ENCODE data around the gene CNOT6. TPM values are rescaled to one million over a fixed set of nuclear protein-coding genes. Genes with fewer than 3 reads are reported as not detected.
A peak's percentile ranks its signal among the peaks of the same experiment; 100 is the strongest.
"Not testable (repeated sequence)": the region's sequence is repeated elsewhere in the genome, so short reads cannot be mapped to it uniquely, and the experiment has no call there.

Gene CNOT6
- total RNA-seq, 2 experiments from 2014 or later = 34.4 to 43.2 TPM

GRCh38 chr5:180465052-180465451 is 29.1 kb upstream of the CNOT6 start:
- H3K27me3 Mint-ChIP-seq; H3K4me3 Mint-ChIP-seq; CTCF ChIA-PET; intact Hi-C loops (cut with DNase I, micrococcal nuclease); H3K9me3 Mint-ChIP-seq (ENCODE audit: low read depth); ATAC-seq; H3K36me3 Mint-ChIP-seq (ENCODE audit: low read depth); POLR2A ChIA-PET; DNase-seq; H3K27ac Mint-ChIP-seq; H3K4me1 Mint-ChIP-seq: not testable (repeated sequence)

- no peaks in the 10 kb centered on the region for H3K36me3 Mint-ChIP-seq (ENCODE audit: low read depth)
- H3K27me3 Mint-ChIP-seq = peaks cover 4% of the 10 kb centered on the region
These were observed 27.9 kb upstream of the CNOT6 start for GRCh38 chr5:180466316-180466715.

GRCh38 chr5:180467028-180467975 is 26.9 kb upstream of the CNOT6 start:
- no peak for DNase-seq
- Mint-ChIP-seq H3K4me3 (no peak overlapping the region), H3K27me3 (peaks cover 4% of the 10 kb centered on the region), H3K9me3 (ENCODE audit: low read depth) (no peaks in the 10 kb centered on the region), H3K36me3 (ENCODE audit: low read depth) (no peaks in the 10 kb centered on the region), H3K27ac (no peak overlapping the region), H3K4me1 (no peaks in the 10 kb centered on the region)
- intact Hi-C loops (cut with DNase I, micrococcal nuclease) = no loop called here
- CTCF ChIA-PET = interaction anchor here (0.6 kb wide), 1 partner anchor 316 kb away, joined by 3 read pairs; no protein-coding TSS in a partner anchor
- no peak for ATAC-seq
- POLR2A ChIA-PET = no interaction called here

More at GRCh38 chr5:180466316-180466715, 27.9 kb upstream of the CNOT6 start:
- intact Hi-C loops (cut with DNase I, micrococcal nuclease) = no loop called here
- Mint-ChIP-seq H3K9me3 (ENCODE audit: low read depth) (no peaks in the 10 kb centered on the region), H3K4me3 (no peak overlapping the region), H3K27ac (no peak overlapping the region), H3K4me1 (no peaks in the 10 kb centered on the region)
- ChIA-PET CTCF (no interaction called here), POLR2A (no interaction called here)
- DNase-seq = no peak
- no peak for ATAC-seq

- CTCF ChIA-PET = interaction anchor here (0.6 kb wide), 1 partner anchor 315 kb away, joined by 3 read pairs; no protein-coding TSS in a partner anchor
- Mint-ChIP-seq H3K4me1 (no peaks in the 10 kb centered on the region), H3K4me3 (no peak overlapping the region), H3K27ac (no peak overlapping the region), H3K9me3 (ENCODE audit: low read depth) (no peaks in the 10 kb centered on the region), H3K27me3 (peaks cover 4% of the 10 kb centered on the region), H3K36me3 (ENCODE audit: low read depth) (no peaks in the 10 kb centered on the region)
- POLR2A ChIA-PET = no interaction called here
- intact Hi-C loops (cut with DNase I, micrococcal nuclease) = no loop called here
- no peak for DNase-seq
- ATAC-seq = no peak
These were observed 26.0 kb upstream of the CNOT6 start for GRCh38 chr5:180467989-180468731.

GRCh38 chr5:180468732-180469585 is 25.2 kb upstream of the CNOT6 start:
- intact Hi-C loops (cut with DNase I, micrococcal nuclease) = no loop called here
- ATAC-seq = no peak
- Mint-ChIP-seq H3K4me1 (no peaks in the 10 kb centered on the region), H3K36me3 (ENCODE audit: low read depth) (no peaks in the 10 kb centered on the region), H3K4me3 (no peak overlapping the region), H3K27ac (no peak overlapping the region), H3K9me3 (ENCODE audit: low read depth) (no peaks in the 10 kb centered on the region), H3K27me3 (peaks cover 4% of the 10 kb centered on the region)
- ChIA-PET POLR2A (no interaction called here), CTCF (no interaction called here)
- DNase-seq = no peak

- ChIA-PET CTCF (interaction anchor here (1.8 kb wide), 1 partner anchor 44 kb away, joined by 5 read pairs; no protein-coding TSS in a partner anchor), POLR2A (no interaction called here)
- H3K9me3 Mint-ChIP-seq (ENCODE audit: low read depth) = no peaks in the 10 kb centered on the region
- H3K4me1 Mint-ChIP-seq = no peaks in the 10 kb centered on the region
- DNase-seq = no peak
- H3K36me3 Mint-ChIP-seq (ENCODE audit: low read depth) = no peaks in the 10 kb centered on the region
- H3K4me3 Mint-ChIP-seq = no peak overlapping the region
- no peak overlapping the region for H3K27ac Mint-ChIP-seq
- peaks cover 4% of the 10 kb centered on the region for H3K27me3 Mint-ChIP-seq
- no peak for ATAC-seq
- intact Hi-C loops (cut with DNase I, micrococcal nuclease) = no loop called here
These were observed 24.7 kb upstream of the CNOT6 start for GRCh38 chr5:180469586-180469865.

GRCh38 chr5:180469866-180470265 is 24.3 kb upstream of the CNOT6 start:
- Mint-ChIP-seq H3K27me3 (peaks cover 4% of the 10 kb centered on the region), H3K4me1 (no peaks in the 10 kb centered on the region), H3K4me3 (no peak overlapping the region), H3K36me3 (ENCODE audit: low read depth) (no peaks in the 10 kb centered on the region), H3K9me3 (ENCODE audit: low read depth) (no peaks in the 10 kb centered on the region), H3K27ac (no peak overlapping the region)
- intact Hi-C loops (cut with DNase I, micrococcal nuclease) = loop anchor here (2.0 to 5.0 kb wide), 3 partner anchors 143 to 343 kb away; partner anchors contain the start of gene MAPK9 (in 1 of the 2)
- CTCF ChIA-PET = interaction anchor here (0.6 to 1.8 kb wide), 2 partner anchors 35 to 44 kb away, joined by 4 to 5 read pairs; no protein-coding TSS in a partner anchor
- ATAC-seq (no peak), DNase-seq (no peak)
- POLR2A ChIA-PET = no interaction called here

- ChIA-PET POLR2A (no interaction called here), CTCF (interaction anchor here (0.5 to 1.8 kb wide), 6 partner anchors 34 to 345 kb away, joined by 3 to 5 read pairs (median 4); no protein-coding TSS in a partner anchor)
- H3K4me3 Mint-ChIP-seq = no peak overlapping the region
- H3K36me3 Mint-ChIP-seq (ENCODE audit: low read depth) = no peaks in the 10 kb centered on the region
- no peak for DNase-seq
- intact Hi-C loops (cut with DNase I, micrococcal nuclease) = loop anchor here (2.0 to 5.0 kb wide), 3 partner anchors 143 to 343 kb away; partner anchors contain the start of gene MAPK9 (in 1 of the 2)
- H3K27ac Mint-ChIP-seq = no peak overlapping the region
- no peaks in the 10 kb centered on the region for H3K4me1 Mint-ChIP-seq
- no peak for ATAC-seq
- peaks cover 4% of the 10 kb centered on the region for H3K27me3 Mint-ChIP-seq
- no peaks in the 10 kb centered on the region for H3K9me3 Mint-ChIP-seq (ENCODE audit: low read depth)
These were observed 23.8 kb upstream of the CNOT6 start for GRCh38 chr5:180470361-180470760.

GRCh38 chr5:180470966-180471582 is 23.1 kb upstream of the CNOT6 start:
- POLR2A ChIA-PET = no interaction called here
- no peaks in the 10 kb centered on the region for H3K36me3 Mint-ChIP-seq (ENCODE audit: low read depth)
- no peaks in the 10 kb centered on the region for H3K9me3 Mint-ChIP-seq (ENCODE audit: low read depth)
- ATAC-seq = peak; percentile 82
- CTCF ChIA-PET = interaction anchor here (0.5 to 1.8 kb wide), 11 partner anchors 9 to 345 kb away, joined by 3 to 5 read pairs (median 3); no protein-coding TSS in a partner anchor
- no peaks in the 10 kb centered on the region for H3K4me1 Mint-ChIP-seq
- intact Hi-C loops (cut with DNase I, micrococcal nuclease) = loop anchor here (1.0 to 5.0 kb wide), 5 partner anchors 118 to 344 kb away; partner anchors contain the start of genes GFPT2 (in 1 of the 2) and MAPK9 (in 1 of the 2)
- no peak overlapping the region for H3K27ac Mint-ChIP-seq
- DNase-seq = peak; percentile 70
- peaks cover 4% of the 10 kb centered on the region for H3K27me3 Mint-ChIP-seq
- no peak overlapping the region for H3K4me3 Mint-ChIP-seq

GRCh38 chr5:180471866-180472265 is 22.3 kb upstream of the CNOT6 start:
- no peaks in the 10 kb centered on the region for H3K36me3 Mint-ChIP-seq (ENCODE audit: low read depth)
- H3K27ac Mint-ChIP-seq = no peak overlapping the region
- ChIA-PET CTCF (interaction anchor here (0.7 to 1.6 kb wide), 13 partner anchors 8 to 346 kb away, joined by 3 to 9 read pairs (median 3); no protein-coding TSS in a partner anchor), POLR2A (no interaction called here)
- H3K4me1 Mint-ChIP-seq = no peaks in the 10 kb centered on the region
- ATAC-seq (no peak), DNase-seq (no peak)
- H3K27me3 Mint-ChIP-seq = peaks cover 4% of the 10 kb centered on the region
- intact Hi-C loops (cut with DNase I, micrococcal nuclease) = loop anchor here (1.0 to 5.0 kb wide), 5 partner anchors 119 to 345 kb away; partner anchors contain the start of genes GFPT2 (in 1 of the 2) and MAPK9 (in 1 of the 2)
- no peak overlapping the region for H3K4me3 Mint-ChIP-seq
- H3K9me3 Mint-ChIP-seq (ENCODE audit: low read depth) = no peaks in the 10 kb centered on the region

Measured in activated CD4-positive, alpha-beta T cell treated with anti-CD3 and anti-CD28 coated beads for 36 hours (primary cell).